Tongue (tissue), 2 donors: Measurements from ENCODE around the gene TRABD2B. TPM values are rescaled to one million over a fixed set of nuclear protein-coding genes. Genes with fewer than 3 reads are reported as not detected.

ENCODE experiments used
- DNase-seq: peaks from one replicate; pipeline ENCODE4 v3.0.0-alpha.2; 2015
- total RNA-seq: library from RNA; depleted of rRNA; stranded (reverse); fragments of >200 nt; gene quantifications from one replicate; pipeline ENCODE4 v1.2.3, GENCODE V29; 2014

TRABD2B gene
- total RNA-seq, 1 donor from 2014 or later = 1.5 TPM

- no peak for DNase-seq
These were observed 222.0 kb downstream of the TRABD2B start for GRCh38 chr1:47774986-47775834.

GRCh38 chr1:47772960-47773682 lies 224.1 kb downstream of the TRABD2B start:
- no peak for DNase-seq

GRCh38 chr1:47772281-47772680 lies 224.9 kb downstream of the TRABD2B start:
- DNase-seq = no peak

GRCh38 chr1:47771751-47772150 lies 225.4 kb downstream of the TRABD2B start:
- no peak for DNase-seq

GRCh38 chr1:47769983-47770382 lies 227.2 kb downstream of the TRABD2B start:
- no peak for DNase-seq

GRCh38 chr1:47769295-47769694 lies 227.9 kb downstream of the TRABD2B start:
- no peak for DNase-seq

GRCh38 chr1:47767741-47768100 lies 229.5 kb downstream of the TRABD2B start:
- DNase-seq = peak; percentile 44

- DNase-seq = no peak
These were observed 230.1 kb downstream of the TRABD2B start for GRCh38 chr1:47766832-47767740.

GRCh38 chr1:47765742-47766485 lies 231.3 kb downstream of the TRABD2B start:
- DNase-seq = no peak

GRCh38 chr1:47765236-47765635 lies 231.9 kb downstream of the TRABD2B start:
- no peak for DNase-seq

- no peak for DNase-seq
These were observed 232.6 kb downstream of the TRABD2B start for GRCh38 chr1:47764461-47765046.

- DNase-seq = peak; percentile 59
These were observed 233.5 kb downstream of the TRABD2B start for GRCh38 chr1:47763591-47764171.

GRCh38 chr1:47761974-47762373 lies 235.2 kb downstream of the TRABD2B start:
- no peak for DNase-seq

GRCh38 chr1:47761201-47761930 lies 235.8 kb downstream of the TRABD2B start:
- no peak for DNase-seq

- no peak for DNase-seq
These were observed 237.1 kb downstream of the TRABD2B start for GRCh38 chr1:47759936-47760629.

- DNase-seq = no peak
These were observed 237.8 kb downstream of the TRABD2B start for GRCh38 chr1:47759251-47759935.

GRCh38 chr1:47758341-47759250 lies 238.6 kb downstream of the TRABD2B start:
- no peak for DNase-seq
